ENCODE results near the gene CHMP4B.

GRCh38 chr20:33832103-33832804, 21.1 kb downstream of the CHMP4B start:
- no peak for TF ChIP-seq POLR2A (IDR thresholded peaks at IDR 0.05)
- TF ChIP-seq CTCF (IDR thresholded peaks at IDR 0.05): no peak
